Measurements from ENCODE around the gene IER5. TPM values are rescaled to one million over a fixed set of nuclear protein-coding genes. Genes with fewer than 3 reads are reported as not detected.

IER5 gene
- total and polyA plus RNA-seq, 9 of the 15 experiments (the other 6 are each of a cell fraction or from before 2014, with no cell fraction given) = 2.4 to 32.1 (median 12.0) TPM

DNA sequence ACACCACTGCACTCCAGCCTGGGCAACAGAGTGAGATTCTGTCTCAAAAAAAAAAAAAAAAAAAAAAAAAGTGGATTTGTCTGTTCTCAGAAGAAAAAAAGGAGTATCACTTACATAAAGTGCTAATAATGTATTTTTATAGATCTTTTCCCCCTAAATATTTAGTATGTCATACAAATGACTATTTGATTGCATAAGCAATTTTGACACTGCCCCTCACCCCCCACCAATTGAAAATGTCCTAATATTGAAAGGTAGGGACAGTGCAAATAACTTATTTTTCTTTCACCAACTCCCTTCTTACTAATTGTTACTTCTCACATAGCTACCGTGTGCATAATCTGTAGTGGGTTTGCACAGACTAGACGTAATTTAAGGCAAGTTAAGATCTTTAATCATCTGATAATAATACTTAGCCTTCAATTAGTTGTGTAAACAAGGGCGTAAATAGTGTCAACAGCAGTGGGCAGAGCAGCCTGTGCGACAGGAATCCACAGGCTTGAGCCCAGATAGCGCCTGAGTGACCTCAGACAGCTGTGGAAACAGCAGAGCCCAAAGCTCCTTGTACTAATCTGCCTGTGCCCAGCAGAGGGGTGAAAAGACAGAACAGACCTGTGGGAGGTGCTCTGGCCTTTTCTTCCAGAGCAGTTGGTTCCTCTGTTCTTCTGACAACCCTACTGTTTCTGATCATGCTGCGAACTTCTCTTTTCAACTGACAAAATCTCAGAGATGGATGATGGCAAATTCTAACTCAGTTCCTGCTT, 4.5 kb upstream of the IER5 start (continued):
- TF ChIP-seq EGR1 (conservative IDR thresholded peaks at IDR 0.05) (0 out of 2 replicates have a peak, but pooled peaks have one; percentile 0), ZNF24 (IDR thresholded peaks at IDR 0.05) (peak; percentile 21; the same call in 1 of the 2 replicates), L3MBTL2 (IDR thresholded peaks at IDR 0.05) (0 out of 2 replicates have a peak, but pooled peaks have one; percentile 15), TCF3 (CRISPR knock-in tag; IDR thresholded peaks at IDR 0.05) (peak; percentile 43; the same call in 1 of the 2 replicates), ETV6 (IDR thresholded peaks at IDR 0.05; ENCODE audit: borderline replicate concordance in 1 of 2, low read depth in 2 of 2, low read length in 1 of 2) (no peak), ETV6 (CRISPR knock-in tag; IDR thresholded peaks at IDR 0.05; ENCODE audit: borderline replicate concordance) (no peak), CTBP1 (IDR thresholded peaks at IDR 0.05; ENCODE audit: borderline replicate concordance) (peak; percentile 65; the same call in 1 of the 2 replicates), ZFPM2 (CRISPR knock-in tag; IDR thresholded peaks at IDR 0.05) (no peak), XRCC5 (IDR thresholded peaks at IDR 0.05; ENCODE audit: low read depth, low read length) (peak; percentile 30; the same call in 1 of the 2 replicates), MAFG (tag; conservative IDR thresholded peaks at IDR 0.05) (peak; percentile 38), SOX6 (IDR thresholded peaks at IDR 0.05) (peak; percentile 64; the same call in 1 of the 2 replicates), ZKSCAN8 (CRISPR knock-in tag; IDR thresholded peaks at IDR 0.05) (peak; percentile 46; the same call in 1 of the 2 replicates), NFIC (IDR thresholded peaks at IDR 0.05) (no peak), ZNF764 (CRISPR knock-in tag; IDR thresholded peaks at IDR 0.05; ENCODE audit: low read depth) (peak; percentile 91)
- TF ChIP-seq, protein P1, sequence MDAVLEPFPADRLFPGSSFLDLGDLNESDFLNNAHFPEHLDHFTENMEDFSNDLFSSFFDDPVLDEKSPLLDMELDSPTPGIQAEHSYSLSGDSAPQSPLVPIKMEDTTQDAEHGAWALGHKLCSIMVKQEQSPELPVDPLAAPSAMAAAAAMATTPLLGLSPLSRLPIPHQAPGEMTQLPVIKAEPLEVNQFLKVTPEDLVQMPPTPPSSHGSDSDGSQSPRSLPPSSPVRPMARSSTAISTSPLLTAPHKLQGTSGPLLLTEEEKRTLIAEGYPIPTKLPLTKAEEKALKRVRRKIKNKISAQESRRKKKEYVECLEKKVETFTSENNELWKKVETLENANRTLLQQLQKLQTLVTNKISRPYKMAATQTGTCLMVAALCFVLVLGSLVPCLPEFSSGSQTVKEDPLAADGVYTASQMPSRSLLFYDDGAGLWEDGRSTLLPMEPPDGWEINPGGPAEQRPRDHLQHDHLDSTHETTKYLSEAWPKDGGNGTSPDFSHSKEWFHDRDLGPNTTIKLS (IDR thresholded peaks at IDR 0.05; ENCODE audit: borderline replicate concordance, low read depth) = no peak
- TF ChIP-seq, protein P2, sequence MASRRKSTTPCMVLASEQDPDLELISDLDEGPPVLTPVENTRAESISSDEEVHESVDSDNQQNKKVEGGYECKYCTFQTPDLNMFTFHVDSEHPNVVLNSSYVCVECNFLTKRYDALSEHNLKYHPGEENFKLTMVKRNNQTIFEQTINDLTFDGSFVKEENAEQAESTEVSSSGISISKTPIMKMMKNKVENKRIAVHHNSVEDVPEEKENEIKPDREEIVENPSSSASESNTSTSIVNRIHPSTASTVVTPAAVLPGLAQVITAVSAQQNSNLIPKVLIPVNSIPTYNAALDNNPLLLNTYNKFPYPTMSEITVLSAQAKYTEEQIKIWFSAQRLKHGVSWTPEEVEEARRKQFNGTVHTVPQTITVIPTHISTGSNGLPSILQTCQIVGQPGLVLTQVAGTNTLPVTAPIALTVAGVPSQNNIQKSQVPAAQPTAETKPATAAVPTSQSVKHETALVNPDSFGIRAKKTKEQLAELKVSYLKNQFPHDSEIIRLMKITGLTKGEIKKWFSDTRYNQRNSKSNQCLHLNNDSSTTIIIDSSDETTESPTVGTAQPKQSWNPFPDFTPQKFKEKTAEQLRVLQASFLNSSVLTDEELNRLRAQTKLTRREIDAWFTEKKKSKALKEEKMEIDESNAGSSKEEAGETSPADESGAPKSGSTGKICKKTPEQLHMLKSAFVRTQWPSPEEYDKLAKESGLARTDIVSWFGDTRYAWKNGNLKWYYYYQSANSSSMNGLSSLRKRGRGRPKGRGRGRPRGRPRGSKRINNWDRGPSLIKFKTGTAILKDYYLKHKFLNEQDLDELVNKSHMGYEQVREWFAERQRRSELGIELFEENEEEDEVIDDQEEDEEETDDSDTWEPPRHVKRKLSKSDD (conservative IDR thresholded peaks at IDR 0.05; ENCODE audit: low read length) = 0 out of 2 replicates have a peak, but pooled peaks have one; percentile 16
- TF ChIP-seq, protein P3, sequence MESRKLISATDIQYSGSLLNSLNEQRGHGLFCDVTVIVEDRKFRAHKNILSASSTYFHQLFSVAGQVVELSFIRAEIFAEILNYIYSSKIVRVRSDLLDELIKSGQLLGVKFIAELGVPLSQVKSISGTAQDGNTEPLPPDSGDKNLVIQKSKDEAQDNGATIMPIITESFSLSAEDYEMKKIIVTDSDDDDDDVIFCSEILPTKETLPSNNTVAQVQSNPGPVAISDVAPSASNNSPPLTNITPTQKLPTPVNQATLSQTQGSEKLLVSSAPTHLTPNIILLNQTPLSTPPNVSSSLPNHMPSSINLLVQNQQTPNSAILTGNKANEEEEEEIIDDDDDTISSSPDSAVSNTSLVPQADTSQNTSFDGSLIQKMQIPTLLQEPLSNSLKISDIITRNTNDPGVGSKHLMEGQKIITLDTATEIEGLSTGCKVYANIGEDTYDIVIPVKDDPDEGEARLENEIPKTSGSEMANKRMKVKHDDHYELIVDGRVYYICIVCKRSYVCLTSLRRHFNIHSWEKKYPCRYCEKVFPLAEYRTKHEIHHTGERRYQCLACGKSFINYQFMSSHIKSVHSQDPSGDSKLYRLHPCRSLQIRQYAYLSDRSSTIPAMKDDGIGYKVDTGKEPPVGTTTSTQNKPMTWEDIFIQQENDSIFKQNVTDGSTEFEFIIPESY (CRISPR knock-in tag; IDR thresholded peaks at IDR 0.05) = peak; percentile 53; the same call in 1 of the 2 replicates
- TF ChIP-seq, protein P4, sequence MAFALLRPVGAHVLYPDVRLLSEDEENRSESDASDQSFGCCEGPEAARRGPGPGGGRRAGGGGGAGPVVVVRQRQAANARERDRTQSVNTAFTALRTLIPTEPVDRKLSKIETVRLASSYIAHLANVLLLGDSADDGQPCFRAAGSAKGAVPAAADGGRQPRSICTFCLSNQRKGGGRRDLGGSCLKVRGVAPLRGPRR (CRISPR knock-in tag; IDR thresholded peaks at IDR 0.05) = no peak
- TF ChIP-seq, protein P5, sequence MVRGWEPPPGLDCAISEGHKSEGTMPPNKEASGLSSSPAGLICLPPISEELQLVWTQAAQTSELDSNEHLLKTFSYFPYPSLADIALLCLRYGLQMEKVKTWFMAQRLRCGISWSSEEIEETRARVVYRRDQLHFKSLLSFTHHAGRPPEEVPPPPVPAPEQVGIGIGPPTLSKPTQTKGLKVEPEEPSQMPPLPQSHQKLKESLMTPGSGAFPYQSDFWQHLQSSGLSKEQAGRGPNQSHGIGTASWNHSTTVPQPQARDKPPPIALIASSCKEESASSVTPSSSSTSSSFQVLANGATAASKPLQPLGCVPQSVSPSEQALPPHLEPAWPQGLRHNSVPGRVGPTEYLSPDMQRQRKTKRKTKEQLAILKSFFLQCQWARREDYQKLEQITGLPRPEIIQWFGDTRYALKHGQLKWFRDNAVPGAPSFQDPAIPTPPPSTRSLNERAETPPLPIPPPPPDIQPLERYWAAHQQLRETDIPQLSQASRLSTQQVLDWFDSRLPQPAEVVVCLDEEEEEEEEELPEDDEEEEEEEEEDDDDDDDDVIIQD (CRISPR knock-in tag; IDR thresholded peaks at IDR 0.05) = no peak
